RWPE2 (cell line): ENCODE measurements around the gene KCNN3.

Experiments
- ATAC-seq: fragments of 200-7000 bp; cut with Tn5 transposase; 3 replicates; pipeline ENCODE4 v1.9.1; 2021; ENCODE audit warnings: low read depth
- DNase-seq: peaks from one replicate; pipeline ENCODE4 v3.0.0-alpha.2; 2020; ENCODE audit warnings: low spot score
- H3K27ac ChIP-seq: fragments of 450-650 bp; 2 replicates; pipeline ENCODE4 v1.5.1; 2017; ENCODE audit warnings: mild to moderate bottlenecking; ENCODE audit not compliant: poor library complexity, severe bottlenecking
- H3K27me3 ChIP-seq: fragments of 250-450 bp; sonication (Bioruptor Pico); 2 replicates; pipeline ENCODE4 v1.5.1; 2021; ENCODE audit warnings: mild to moderate bottlenecking, moderate library complexity; ENCODE audit not compliant: insufficient read depth, poor library complexity, severe bottlenecking
- H3K36me3 ChIP-seq: fragments of 250-450 bp; sonication (Bioruptor Pico); 2 replicates; pipeline ENCODE4 v1.5.1; 2020; ENCODE audit warnings: low read depth, mild to moderate bottlenecking, moderate library complexity
- H3K4me1 ChIP-seq: fragments of 250-450 bp; sonication (Bioruptor Pico); 2 replicates; pipeline ENCODE4 v1.5.1; 2021; ENCODE audit warnings: mild to moderate bottlenecking, moderate library complexity; ENCODE audit not compliant: insufficient read depth, poor library complexity, severe bottlenecking
- H3K4me3 ChIP-seq: fragments of 250-450 bp; sonication (Bioruptor Pico); 2 replicates; pipeline ENCODE4 v1.5.1; 2021; ENCODE audit warnings: mild to moderate bottlenecking, moderate library complexity; ENCODE audit not compliant: severe bottlenecking
- H3K9me3 ChIP-seq: fragments of 250-450 bp; sonication (Bioruptor Pico); 2 replicates; pipeline ENCODE4 v1.5.1; 2021; ENCODE audit warnings: mild to moderate bottlenecking, moderate library complexity; ENCODE audit not compliant: severe bottlenecking
- TF ChIP-seq, protein P1 (sequence below): fragments of 450-650 bp; IDR thresholded peaks from one replicate; pipeline ENCODE4 v1.5.1; 2017; ENCODE audit warnings: mild to moderate bottlenecking, moderate library complexity; ENCODE audit not compliant: poor library complexity, severe bottlenecking

The KCNN3 gene

DNA sequence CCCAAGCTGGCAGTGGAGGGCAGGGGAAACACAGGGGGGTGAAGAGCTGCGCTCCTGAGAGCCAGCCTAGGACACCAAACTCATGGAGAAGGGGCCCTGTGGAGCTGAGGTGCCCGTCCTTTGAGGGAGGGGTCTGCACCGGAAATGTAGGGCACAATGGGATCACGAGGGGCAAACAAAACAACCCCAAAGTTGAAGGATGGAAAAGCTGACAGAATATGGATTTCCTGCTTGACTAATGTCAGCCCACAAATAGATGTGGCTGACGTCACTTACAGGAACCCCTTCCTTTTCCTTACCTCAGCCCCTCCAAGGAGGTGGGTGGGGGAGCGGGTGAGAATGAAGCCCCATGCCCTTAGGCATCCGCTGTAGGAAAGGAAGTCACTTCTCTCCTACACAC lies 110.9 kb downstream of the KCNN3 start:
- Histone ChIP-seq H3K27me3 (peaks cover 44% of the 10 kb centered on the region), H3K27ac (no peak overlapping the region), H3K4me3 (no peak overlapping the region), H3K36me3 (no peaks in the 10 kb centered on the region), H3K9me3 (no peaks in the 10 kb centered on the region), H3K4me1 (no peaks in the 10 kb centered on the region)
- TF ChIP-seq, protein P1, sequence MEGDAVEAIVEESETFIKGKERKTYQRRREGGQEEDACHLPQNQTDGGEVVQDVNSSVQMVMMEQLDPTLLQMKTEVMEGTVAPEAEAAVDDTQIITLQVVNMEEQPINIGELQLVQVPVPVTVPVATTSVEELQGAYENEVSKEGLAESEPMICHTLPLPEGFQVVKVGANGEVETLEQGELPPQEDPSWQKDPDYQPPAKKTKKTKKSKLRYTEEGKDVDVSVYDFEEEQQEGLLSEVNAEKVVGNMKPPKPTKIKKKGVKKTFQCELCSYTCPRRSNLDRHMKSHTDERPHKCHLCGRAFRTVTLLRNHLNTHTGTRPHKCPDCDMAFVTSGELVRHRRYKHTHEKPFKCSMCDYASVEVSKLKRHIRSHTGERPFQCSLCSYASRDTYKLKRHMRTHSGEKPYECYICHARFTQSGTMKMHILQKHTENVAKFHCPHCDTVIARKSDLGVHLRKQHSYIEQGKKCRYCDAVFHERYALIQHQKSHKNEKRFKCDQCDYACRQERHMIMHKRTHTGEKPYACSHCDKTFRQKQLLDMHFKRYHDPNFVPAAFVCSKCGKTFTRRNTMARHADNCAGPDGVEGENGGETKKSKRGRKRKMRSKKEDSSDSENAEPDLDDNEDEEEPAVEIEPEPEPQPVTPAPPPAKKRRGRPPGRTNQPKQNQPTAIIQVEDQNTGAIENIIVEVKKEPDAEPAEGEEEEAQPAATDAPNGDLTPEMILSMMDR: no peak
- ATAC-seq (no peak), DNase-seq (no peak)

DNA sequence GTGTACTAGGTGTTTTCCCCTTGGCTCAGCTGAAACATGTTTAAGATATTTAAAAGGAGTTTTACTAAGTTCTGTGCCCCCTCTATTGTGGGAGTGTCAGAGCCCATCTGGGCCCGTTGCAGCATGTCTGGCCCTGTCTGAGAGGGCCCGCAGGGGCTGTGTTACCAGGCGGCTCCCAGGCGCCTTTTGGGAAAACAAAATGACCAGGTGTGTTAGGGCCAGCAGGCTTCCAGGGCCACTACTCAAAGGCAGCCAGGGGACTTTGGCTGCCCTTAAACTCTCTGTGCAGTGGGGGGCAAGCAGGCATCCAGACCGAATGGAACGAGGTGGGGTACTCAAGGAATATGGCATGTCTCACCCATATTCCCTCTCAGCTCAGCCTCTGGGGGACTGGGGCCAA lies 111.7 kb downstream of the KCNN3 start:
- TF ChIP-seq, protein P1: no peak
- Histone ChIP-seq H3K4me3 (no peak overlapping the region), H3K27ac (no peak overlapping the region), H3K9me3 (no peaks in the 10 kb centered on the region), H3K27me3 (peaks cover 35% of the 10 kb centered on the region), H3K36me3 (no peaks in the 10 kb centered on the region), H3K4me1 (no peaks in the 10 kb centered on the region)
- no peak for ATAC-seq
- DNase-seq: no peak

DNA sequence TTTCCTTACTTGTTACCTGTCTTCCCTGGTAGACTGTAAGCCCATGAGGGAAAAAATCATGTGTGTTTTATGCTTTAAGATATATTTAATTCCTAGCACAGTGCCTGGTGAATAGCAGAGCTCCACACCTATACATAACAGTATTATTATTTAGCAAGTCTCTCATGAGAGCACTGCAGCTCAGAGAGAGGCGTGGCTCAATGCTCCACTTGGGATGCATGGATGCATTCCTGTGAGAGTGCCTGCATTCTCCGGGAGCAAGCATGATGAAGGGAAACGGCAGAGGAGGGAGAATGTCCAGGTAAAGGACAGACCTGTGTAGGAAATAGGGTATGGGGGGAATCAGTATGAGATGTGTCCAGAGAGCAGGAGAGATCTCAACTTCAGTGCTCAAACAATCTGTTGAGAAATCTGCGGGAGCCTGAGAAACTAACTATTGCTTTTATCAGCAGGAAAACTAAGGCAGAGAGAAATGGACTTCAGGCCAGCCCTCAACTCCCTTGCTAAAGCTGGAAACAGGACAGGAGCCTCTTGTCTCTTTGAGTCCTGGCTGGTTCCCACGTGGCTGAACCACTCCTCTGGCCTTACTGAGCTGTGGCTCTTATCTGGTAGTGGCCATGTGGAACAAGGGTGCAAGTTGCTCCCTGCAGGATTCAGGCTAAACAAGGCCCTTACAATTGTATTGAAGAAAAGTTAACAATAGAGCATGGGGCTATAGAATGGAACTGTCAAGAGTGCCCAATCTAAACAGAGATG lies 113.1 kb downstream of the KCNN3 start:
- peaks cover 22% of the 10 kb centered on the region for H3K27me3 ChIP-seq
- H3K27ac ChIP-seq: no peak overlapping the region
- TF ChIP-seq, protein P1: no peak
- no peaks in the 10 kb centered on the region for H3K4me1 ChIP-seq
- H3K4me3 ChIP-seq: no peak overlapping the region
- H3K36me3 ChIP-seq: no peaks in the 10 kb centered on the region
- ATAC-seq (no peak), DNase-seq (no peak)
- no peaks in the 10 kb centered on the region for H3K9me3 ChIP-seq

DNA sequence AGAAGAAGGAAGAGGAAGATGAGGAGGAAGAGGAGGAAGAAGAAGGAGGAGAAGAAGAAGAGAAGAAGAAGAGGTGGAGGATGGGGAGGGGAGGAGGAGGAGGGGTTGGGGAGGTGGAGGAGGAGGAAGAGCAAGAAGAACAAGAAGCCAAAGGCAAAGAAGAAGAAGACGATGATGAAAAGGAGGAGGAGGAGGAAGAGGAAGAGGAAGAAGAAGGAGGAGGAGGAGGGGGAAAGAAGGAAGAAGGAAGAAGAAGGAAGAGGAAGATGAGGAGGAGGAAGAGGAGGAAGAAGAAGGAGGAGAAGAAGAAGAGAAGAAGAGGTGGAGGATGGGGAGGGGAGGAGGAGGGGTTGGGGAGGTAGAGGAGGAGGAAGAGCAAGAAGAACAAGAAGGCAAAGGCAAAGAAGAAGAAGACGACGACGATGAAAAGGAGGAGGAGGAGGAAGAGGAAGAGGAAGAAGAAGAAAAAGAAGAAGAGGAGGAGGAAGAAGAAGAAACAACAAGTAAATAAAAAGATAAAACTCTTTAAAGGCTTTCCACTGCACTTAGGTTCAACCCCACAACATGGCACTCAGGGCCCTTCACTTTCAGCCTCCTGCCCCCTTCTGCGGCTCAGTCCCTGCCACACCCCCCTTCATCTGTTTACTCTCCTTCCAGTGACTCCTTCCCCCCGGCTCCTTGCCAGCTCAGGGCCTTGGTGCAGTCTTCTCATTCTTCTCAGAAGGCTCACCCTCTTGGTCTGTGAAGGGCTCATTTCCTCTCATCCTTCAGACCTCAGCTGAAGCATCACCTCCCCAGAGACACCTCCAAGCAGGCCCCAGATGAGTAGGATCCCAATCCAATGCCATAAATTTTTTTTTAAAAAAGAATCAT lies 114.0 kb downstream of the KCNN3 start:
- TF ChIP-seq, protein P1: no peak
- DNase-seq (no peak), ATAC-seq (0 out of 3 replicates have a peak, but pooled peaks have one; percentile 26)
- no peak overlapping the region for H3K27ac ChIP-seq
- peaks cover 13% of the 10 kb centered on the region for H3K27me3 ChIP-seq
- H3K9me3 ChIP-seq: no peaks in the 10 kb centered on the region
- no peak overlapping the region for H3K4me3 ChIP-seq
- no peaks in the 10 kb centered on the region for H3K36me3 ChIP-seq
- H3K4me1 ChIP-seq: no peaks in the 10 kb centered on the region
